ENCODE measurements around the gene RTP1. TPM values are rescaled to one million over a fixed set of nuclear protein-coding genes. Genes with fewer than 3 reads are reported as not detected.

The RTP1 gene
- total and polyA plus RNA-seq, 7 donors, result not detected

DNA sequence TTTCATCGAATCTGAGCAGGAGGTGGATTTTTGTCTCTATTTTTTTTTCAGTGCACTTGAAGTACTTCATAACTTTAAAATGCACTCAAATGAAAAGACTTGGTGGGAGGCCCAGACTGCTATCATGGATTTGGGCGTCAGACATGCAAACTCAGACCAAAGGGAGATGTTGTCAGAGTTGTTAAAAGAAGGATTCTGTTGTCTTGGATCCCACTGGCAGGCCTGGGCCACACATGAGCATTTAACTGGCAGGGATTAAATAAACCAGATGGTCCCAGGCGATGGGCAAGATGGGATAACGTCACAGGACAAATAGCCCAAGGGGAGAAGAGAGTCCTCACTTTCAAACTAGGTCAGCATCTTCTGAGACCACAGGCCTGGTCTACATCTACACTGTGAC, 15.4 kb downstream of the RTP1 start:
- no peak for ATAC-seq
- Histone ChIP-seq H3K27me3 (ENCODE audit: insufficient read depth in 3 of 3, low read length in 2 of 3) (no peaks in the 10 kb centered on the region), H3K27ac (no peak overlapping the region), H3K36me3 (ENCODE audit: insufficient read depth in 1 of 2, low read depth in 1 of 2) (no peaks in the 10 kb centered on the region), H3K4me3 (no peak overlapping the region), H3K9me3 (no peaks in the 10 kb centered on the region), H3K4me1 (peaks cover 31% of the 10 kb centered on the region)
- DNase-seq, result no peak
- TF ChIP-seq, protein P1, sequence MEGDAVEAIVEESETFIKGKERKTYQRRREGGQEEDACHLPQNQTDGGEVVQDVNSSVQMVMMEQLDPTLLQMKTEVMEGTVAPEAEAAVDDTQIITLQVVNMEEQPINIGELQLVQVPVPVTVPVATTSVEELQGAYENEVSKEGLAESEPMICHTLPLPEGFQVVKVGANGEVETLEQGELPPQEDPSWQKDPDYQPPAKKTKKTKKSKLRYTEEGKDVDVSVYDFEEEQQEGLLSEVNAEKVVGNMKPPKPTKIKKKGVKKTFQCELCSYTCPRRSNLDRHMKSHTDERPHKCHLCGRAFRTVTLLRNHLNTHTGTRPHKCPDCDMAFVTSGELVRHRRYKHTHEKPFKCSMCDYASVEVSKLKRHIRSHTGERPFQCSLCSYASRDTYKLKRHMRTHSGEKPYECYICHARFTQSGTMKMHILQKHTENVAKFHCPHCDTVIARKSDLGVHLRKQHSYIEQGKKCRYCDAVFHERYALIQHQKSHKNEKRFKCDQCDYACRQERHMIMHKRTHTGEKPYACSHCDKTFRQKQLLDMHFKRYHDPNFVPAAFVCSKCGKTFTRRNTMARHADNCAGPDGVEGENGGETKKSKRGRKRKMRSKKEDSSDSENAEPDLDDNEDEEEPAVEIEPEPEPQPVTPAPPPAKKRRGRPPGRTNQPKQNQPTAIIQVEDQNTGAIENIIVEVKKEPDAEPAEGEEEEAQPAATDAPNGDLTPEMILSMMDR (IDR thresholded peaks at IDR 0.05), result no peak
- WGBS, 3 donors, result 43 to 68% (median 52%) methylated on average over 4 of the region's 4 CpGs
- intact Hi-C loops (cut with DNase I), result no loop called here

- ATAC-seq, result no peak
Observed at GRCh38 chr3:187213616-187214015, 16.3 kb downstream of the RTP1 start.

GRCh38 chr3:187215460-187215859, 18.2 kb downstream of the RTP1 start:
- Histone ChIP-seq H3K4me3 (no peak overlapping the region), H3K4me1 (peaks cover 22% of the 10 kb centered on the region), H3K36me3 (ENCODE audit: insufficient read depth in 1 of 2, low read depth in 1 of 2) (no peaks in the 10 kb centered on the region), H3K9me3 (no peaks in the 10 kb centered on the region), H3K27ac (no peak overlapping the region), H3K27me3 (ENCODE audit: insufficient read depth in 3 of 3, low read length in 2 of 3) (no peaks in the 10 kb centered on the region)
- TF ChIP-seq, protein P1 (IDR thresholded peaks at IDR 0.05), result no peak
- intact Hi-C loops (cut with DNase I), result no loop called here
- 93 to 99% (median 94%) methylated on average over 5 of the region's 5 CpGs for WGBS, 3 donors
- DNase-seq, result no peak
- no peak for ATAC-seq

More at GRCh38 chr3:187213616-187214015, 16.3 kb downstream of the RTP1 start:
- H3K36me3 ChIP-seq (ENCODE audit: insufficient read depth in 1 of 2, low read depth in 1 of 2), result no peaks in the 10 kb centered on the region
- peaks cover 31% of the 10 kb centered on the region for H3K4me1 ChIP-seq
- H3K27ac ChIP-seq, result no peak overlapping the region
- WGBS, 3 donors, result 77 to 90% (median 88%) methylated on average over 1 of the region's 1 CpG
- no peak for DNase-seq
- H3K27me3 ChIP-seq (ENCODE audit: insufficient read depth in 3 of 3, low read length in 2 of 3), result no peaks in the 10 kb centered on the region
- H3K9me3 ChIP-seq, result no peaks in the 10 kb centered on the region
- no peak overlapping the region for H3K4me3 ChIP-seq
- TF ChIP-seq, protein P1 (IDR thresholded peaks at IDR 0.05), result no peak
- intact Hi-C loops (cut with DNase I), result no loop called here

DNA sequence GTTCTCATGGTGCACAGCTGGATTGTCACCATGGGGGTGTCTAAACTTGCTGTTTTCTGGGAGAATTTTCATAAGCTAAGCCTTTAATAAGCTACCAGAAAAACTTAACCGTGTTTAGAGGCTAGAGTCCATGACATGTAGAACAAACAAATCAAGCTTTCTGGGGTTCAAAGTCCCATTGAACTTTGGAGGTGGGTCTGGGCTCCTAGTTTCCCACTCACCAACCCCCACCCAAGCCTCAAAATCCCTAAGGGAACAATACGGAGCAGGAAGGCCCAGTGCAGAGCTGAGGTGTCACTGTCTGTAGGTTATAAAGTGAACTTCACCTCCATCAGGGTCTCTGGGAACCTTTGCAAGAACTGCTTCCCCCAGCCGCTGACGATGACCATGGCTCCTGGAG, 25.5 kb downstream of the RTP1 start:
- H3K9me3 ChIP-seq, result no peaks in the 10 kb centered on the region
- DNase-seq (no peak), ATAC-seq (no peak)
- no peaks in the 10 kb centered on the region for H3K27me3 ChIP-seq (ENCODE audit: insufficient read depth in 3 of 3, low read length in 2 of 3)
- H3K27ac ChIP-seq, result no peak overlapping the region
- H3K4me1 ChIP-seq, result no peaks in the 10 kb centered on the region
- WGBS, 3 donors, result 74 to 85% (median 77%) methylated on average over 4 of the region's 4 CpGs
- H3K36me3 ChIP-seq (ENCODE audit: insufficient read depth in 1 of 2, low read depth in 1 of 2), result no peaks in the 10 kb centered on the region
- TF ChIP-seq, protein P1 (IDR thresholded peaks at IDR 0.05), result no peak
- H3K4me3 ChIP-seq, result no peak overlapping the region
- intact Hi-C loops (cut with DNase I), result loop anchor here in 1 of 2 donors (5.0 kb wide), 1 partner anchor 70 kb away; the partner anchor contains the start of gene MASP1

- no peaks in the 10 kb centered on the region for H3K27me3 ChIP-seq (ENCODE audit: insufficient read depth in 3 of 3, low read length in 2 of 3)
- no peak for ATAC-seq
Observed at GRCh38 chr3:187223799-187224198, 26.5 kb downstream of the RTP1 start.

More at GRCh38 chr3:187223799-187224198, 26.5 kb downstream of the RTP1 start:
- Histone ChIP-seq H3K9me3 (no peaks in the 10 kb centered on the region), H3K4me1 (no peaks in the 10 kb centered on the region), H3K36me3 (ENCODE audit: insufficient read depth in 1 of 2, low read depth in 1 of 2) (no peaks in the 10 kb centered on the region), H3K4me3 (no peak overlapping the region), H3K27ac (no peak overlapping the region)
- DNase-seq, result no peak
- 60 to 73% (median 61%) methylated on average over 3 of the region's 3 CpGs for WGBS, 3 donors
- intact Hi-C loops (cut with DNase I), result loop anchor here in 1 of 2 donors (5.0 kb wide), 1 partner anchor 69 kb away; the partner anchor contains the start of gene MASP1
- TF ChIP-seq, protein P1 (IDR thresholded peaks at IDR 0.05), result no peak
